Muscle of arm (tissue), 12 donors: Measurements from ENCODE around the gene LRRC75B. TPM values are rescaled to one million over a fixed set of nuclear protein-coding genes. Genes with fewer than 3 reads are reported as not detected.
"Not testable (repeated sequence)": the region's sequence is repeated elsewhere in the genome, so short reads cannot be mapped to it uniquely, and the experiment has no call there.

Experiments
- DNase-seq: peaks from one replicate; pipeline ENCODE4 v3.0.0-alpha.2; 2013
- polyA plus RNA-seq, 12 donors: library from polyadenylated mRNA; unstranded; fragments of 120-200 nt; gene quantifications; one replicate each; pipeline ENCODE4 v1.2.1, GENCODE V29; 2013; ENCODE audit not compliant: insufficient read length in 12 of 12

LRRC75B gene
- polyA plus RNA-seq, 12 donors: 4.9 to 15.5 (median 8.2) TPM; not detected in 1

DNA sequence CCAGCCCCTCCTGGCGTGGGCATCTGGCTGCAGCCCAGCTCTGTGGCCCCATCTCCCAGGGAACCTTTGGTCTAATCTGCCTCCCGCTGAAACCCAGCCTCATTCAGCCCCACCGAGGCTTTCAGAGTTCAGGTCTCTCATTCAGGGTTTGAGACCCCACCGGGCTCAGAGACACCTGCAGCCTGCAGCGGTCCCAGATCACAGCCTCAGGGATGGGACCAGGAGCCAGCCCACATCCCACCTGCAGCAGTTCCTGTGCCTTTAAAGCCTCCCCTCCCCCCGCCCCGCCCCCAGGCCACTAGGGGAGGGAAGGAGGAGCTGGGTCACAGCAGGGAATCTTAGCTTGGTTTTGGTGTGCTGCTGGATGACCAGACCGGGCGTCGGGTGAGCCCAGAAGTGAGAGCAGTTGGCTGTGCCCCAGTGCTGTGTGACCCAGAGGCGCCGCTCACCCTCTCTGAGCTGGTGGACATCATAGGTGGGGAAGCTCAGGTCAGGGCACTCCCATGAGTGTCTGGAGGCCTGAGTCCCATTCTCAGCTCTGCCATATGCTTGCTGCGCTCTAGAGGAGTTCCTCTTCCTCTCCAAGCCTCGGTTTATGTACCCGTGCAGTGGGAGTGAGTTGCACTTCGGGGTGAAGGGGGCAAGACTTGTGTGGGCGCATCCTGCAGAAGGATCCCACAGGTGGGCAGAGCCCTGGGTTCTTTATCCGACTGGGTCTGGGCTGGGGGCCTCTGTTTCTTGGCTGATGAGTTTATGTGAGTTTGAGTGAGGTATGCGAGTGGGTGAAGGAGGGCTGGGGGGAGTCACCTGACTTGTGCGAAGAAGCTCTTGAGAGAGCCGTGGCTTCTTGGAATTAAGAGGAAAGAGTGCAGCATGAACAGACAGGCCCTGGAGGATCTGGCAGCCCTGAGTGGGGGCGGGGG, 10.2 kb upstream of the LRRC75B start, which contains the start of gene GGT1:
GGT1 (plus strand) TSS at position 347 of the 923 bp plus-strand sequence. CDS start 7,889 bp downstream, outside the sequence.
- DNase-seq: not testable (repeated sequence)

GRCh38 chr22:24602105-24602749, 9.4 kb upstream of the LRRC75B start:
- DNase-seq: not testable (repeated sequence)

- DNase-seq: no peak
Observed at GRCh38 chr22:24601217-24602104, 8.6 kb upstream of the LRRC75B start.

GRCh38 chr22:24599958-24600715, 7.3 kb upstream of the LRRC75B start:
- not testable (repeated sequence) for DNase-seq

DNA sequence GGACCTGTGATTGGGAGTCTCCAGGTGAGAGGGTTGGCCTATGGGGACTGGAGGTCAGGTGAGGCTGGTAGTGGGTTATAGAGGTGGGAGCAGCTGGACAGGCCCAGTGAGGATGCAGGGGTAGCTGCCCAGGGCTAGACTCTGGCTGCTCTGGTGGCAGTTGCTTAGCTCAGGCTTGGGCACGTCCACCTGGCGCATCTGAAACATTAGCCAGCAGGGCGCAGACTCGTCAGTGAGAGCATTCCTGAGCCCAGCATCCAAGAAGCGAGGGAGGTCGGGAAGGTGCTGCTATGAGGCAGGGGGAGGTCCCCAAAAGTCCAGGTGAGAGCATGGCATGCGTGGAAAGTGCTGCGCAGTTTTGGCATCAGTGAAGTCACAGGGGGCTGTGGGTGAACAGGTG, 6.6 kb upstream of the LRRC75B start:
- DNase-seq: no peak

DNA sequence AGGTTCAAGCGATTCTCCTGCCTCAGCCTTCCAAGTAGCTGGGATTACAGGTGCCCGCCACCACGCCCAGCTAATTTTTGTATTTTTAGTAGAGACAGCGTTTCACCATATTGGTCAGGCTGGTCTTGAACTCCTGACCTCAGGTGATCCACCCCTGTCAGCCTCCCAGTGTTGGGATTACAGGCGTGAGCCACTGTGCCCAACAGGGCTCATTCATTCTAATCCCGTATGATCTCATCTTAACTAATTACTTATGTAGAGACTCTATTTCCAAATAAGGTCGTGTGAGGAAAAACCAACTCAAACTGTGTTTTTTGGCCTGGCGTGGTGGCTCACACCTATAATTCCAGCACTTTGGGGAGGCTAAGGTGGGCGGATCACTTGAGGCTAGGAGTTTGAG, 4.2 kb upstream of the LRRC75B start:
- not testable (repeated sequence) for DNase-seq

- no peak for DNase-seq
Observed at GRCh38 chr22:24595863-24596262, 3.0 kb upstream of the LRRC75B start.

GRCh38 chr22:24595228-24595627, 2.4 kb upstream of the LRRC75B start:
- no peak for DNase-seq

DNA sequence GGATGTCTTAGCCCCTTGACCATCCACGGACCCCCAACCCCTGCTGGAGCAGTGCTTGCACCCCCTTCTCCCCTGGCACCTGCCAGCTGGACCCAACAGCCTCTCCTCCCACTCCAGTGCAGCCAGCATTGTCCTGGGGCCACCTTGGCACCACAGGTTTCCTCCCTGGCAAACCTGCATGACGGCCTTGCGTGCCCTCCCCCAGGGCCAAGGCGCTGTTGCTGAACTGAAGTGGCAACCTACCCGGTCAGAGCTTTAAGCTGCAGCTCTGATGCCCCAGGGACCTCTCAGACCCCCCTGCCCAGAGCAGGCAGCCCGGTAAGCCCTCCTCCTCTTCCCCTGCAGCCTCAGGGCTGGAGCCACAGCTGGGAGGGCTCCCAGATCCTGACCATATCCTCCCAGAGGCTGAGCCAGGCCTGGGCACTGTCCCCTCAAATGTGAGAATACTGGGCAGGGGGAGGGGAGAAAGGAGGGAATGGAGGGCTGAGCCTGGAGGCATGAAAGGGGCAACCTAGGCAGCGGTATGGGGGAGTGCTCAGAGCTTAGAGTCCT, 1.8 kb upstream of the LRRC75B start:
- DNase-seq: no peak

DNA sequence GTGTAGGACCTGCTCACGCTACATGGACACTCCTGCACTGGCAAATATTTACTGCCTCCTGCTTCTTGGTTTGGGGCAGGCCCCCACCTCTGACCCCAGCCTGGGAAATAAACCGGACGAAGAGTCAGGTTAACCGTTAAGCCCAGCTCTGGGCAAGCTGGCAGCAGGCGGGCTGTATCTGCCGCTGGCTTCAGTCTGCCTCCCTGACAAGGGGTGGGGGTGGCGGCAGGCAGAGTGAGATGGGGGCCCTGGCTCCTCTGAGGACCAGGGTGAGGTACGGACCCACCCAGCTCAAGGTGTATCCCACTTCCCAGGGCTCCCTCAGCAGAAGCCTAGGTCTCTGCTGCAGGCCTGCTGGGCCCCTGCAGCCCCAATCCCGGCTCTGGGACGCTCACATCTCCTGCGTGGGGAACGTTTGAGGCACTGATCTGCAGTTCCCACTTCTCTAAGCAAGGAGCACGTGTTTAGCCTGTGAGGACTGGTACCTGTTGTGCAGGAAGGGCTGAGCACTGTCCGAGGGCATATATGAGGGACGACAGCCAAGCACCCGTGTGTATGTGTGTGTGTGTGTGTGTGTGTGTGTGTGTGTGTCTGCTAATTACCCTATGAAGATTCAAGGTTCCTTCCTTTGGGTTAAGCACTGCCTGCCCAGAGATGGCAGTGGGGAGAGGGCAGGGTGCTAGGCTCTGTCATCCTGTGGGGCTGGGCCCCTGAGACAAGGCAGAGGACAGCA, 1.1 kb upstream of the LRRC75B start:
- DNase-seq: no peak

DNA sequence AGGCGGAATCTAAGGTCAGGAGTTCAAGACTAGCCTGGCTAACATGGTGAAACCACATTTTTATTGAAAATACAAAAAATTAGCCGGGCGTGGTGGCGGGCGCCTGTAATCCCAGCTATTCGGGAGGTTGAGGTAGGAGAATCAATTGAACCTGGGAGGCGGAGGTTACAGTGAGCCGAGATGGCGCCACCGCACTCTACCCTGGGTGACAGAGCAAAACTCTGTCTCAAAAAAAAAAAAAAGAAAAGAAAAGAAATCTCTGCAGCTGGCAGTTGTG, 624 bp upstream of the LRRC75B start:
- not testable (repeated sequence) for DNase-seq

DNA sequence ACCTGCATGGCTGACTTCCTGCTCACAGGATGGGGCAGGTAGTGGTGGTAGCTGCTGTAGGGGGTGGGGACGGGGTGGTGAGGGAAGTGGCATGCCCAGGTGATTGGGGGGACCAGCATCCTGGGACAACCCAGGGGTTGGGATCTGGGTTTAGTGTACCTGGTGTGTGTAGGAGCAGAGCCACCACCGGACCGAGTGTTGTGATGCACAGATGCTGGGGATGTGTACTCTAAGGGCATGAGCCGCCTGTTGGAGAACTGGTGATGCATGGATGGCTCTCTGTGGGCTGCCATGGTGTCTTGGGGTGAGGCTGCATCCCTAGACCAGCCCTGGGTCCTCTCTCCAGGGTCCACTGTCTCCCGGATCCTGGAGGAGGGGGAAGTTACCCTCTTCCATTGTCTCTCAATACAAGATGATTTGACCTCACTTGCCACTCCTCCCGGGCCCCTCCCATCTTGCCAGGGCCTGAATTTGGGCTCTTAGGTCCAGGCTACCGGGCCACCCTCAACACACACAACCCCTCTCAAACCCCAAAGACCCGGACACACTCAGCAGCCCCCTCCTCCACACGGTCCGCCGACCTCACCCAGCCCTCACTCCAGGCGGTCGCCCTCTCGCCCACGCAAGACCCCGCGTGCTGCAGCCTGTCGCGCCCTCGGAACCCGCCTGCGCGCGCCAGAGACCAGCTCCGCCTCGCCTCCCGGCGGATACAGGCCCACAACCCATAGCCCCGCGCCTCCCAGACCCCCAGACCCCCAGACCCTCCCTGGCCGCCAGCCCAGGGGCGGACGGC, 619 bp downstream of the LRRC75B start:
- no peak for DNase-seq

DNA sequence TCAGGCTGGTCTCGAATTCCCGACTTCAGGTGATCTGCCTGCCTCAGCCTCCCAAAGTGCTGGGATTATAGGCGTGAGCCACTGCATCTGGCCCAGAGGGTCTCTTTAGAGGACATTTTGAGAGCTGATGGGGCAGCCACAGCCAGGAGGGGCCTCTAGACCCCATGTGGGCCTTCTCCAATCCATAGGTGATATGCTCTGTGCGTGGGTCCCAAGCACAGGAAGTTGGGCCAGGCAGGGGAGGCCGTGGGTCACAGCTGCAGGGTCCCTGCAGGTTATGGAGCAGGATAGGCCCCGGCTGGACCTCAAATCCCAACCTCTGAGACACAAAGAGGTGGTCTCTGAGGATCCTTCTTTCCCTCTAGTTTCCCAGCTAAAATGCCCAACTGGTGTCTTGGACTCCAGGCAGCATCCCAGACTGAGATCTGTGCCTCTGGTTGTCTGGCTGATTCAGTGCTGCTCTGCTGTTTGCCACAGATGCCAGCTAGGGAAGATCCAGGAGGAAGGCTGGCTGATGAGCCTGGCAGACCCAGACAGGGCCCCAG, 1.5 kb downstream of the LRRC75B start:
- DNase-seq: no peak

- no peak for DNase-seq
Observed at GRCh38 chr22:24590596-24591173, 2.2 kb downstream of the LRRC75B start.

DNA sequence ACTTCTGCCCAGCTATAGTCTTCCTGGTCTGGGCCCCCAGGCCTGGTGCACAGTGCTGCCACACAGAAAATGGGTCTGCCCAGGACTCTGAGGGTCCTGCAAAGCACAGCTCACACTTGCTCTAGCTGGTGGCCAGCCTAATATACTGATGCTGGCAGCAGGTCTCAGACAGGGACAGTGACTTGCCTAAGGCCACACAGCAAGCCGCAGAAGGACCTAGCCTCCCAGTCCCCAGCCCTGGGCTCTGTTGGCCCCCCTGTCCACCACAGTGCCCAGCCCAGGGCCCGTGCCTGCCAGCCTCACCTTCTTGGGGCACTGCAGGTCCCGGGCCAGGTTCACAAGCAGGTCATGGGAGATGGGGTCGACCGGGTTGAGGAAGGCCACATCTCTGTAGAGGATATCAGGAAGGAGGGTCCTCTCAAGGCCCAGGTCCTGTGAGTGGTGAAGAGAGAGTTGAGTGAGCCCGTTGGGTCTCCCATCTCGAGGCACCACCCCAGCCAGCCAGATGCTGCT, 3.3 kb downstream of the LRRC75B start:
- no peak for DNase-seq

- DNase-seq: no peak
Observed at GRCh38 chr22:24588757-24589481, 4.0 kb downstream of the LRRC75B start.

- DNase-seq: no peak
Observed at GRCh38 chr22:24588381-24588756, 4.5 kb downstream of the LRRC75B start.

- DNase-seq: no peak
Observed at GRCh38 chr22:24587948-24588347, 4.9 kb downstream of the LRRC75B start.
